WTC11 (cell line): ENCODE data around the gene CLMN. TPM values are rescaled to one million over a fixed set of nuclear protein-coding genes. Genes with fewer than 3 reads are reported as not detected.

Experiments
- ATAC-seq: fragments of 200-7000 bp; cut with Tn5 transposase; 2 replicates; pipeline ENCODE4 v1.10.0; 2021; ENCODE audit warnings: mild to moderate bottlenecking, moderate library complexity
- CTCF ChIA-PET: fragments of 300-600 bp; sonication (Branson Sonifier 250); formaldehyde crosslinking; loops from one replicate; lab custom pipeline; 2021; ENCODE audit warnings: antibody characterized with exemption; lab: Charles Lee
- POLR2A ChIA-PET: fragments of 350-600 bp; sonication (Branson Sonifier 250); formaldehyde crosslinking; loops from one replicate; lab custom pipeline; 2021; ENCODE audit warnings: antibody characterized with exemption; lab: Charles Lee
- DNase-seq: peaks from one replicate; pipeline ENCODE4 v3.0.0; 2021; ENCODE audit warnings: low spot score
- H3K27ac Mint-ChIP-seq: 2 replicates; pipeline ENCODE4 v1.8.0; 2021; ENCODE audit warnings: mixed read lengths
- H3K27me3 Mint-ChIP-seq: 2 replicates; pipeline ENCODE4 v1.8.0; 2021; ENCODE audit warnings: low read depth, mild to moderate bottlenecking, moderate library complexity, mixed read lengths
- H3K36me3 Mint-ChIP-seq: 2 replicates; pipeline ENCODE4 v1.8.0; 2021; ENCODE audit warnings: mixed read lengths
- H3K4me1 Mint-ChIP-seq: 2 replicates; pipeline ENCODE4 v1.8.0; 2022; ENCODE audit warnings: mixed read lengths
- H3K4me3 Mint-ChIP-seq: 2 replicates; pipeline ENCODE4 v1.8.0; 2021; ENCODE audit warnings: mild to moderate bottlenecking, moderate library complexity, mixed read lengths
- H3K9me3 Mint-ChIP-seq: 2 replicates; pipeline ENCODE4 v1.8.0; 2021; ENCODE audit warnings: mixed read lengths
- AFF4 ChIP-seq: sonication (generic); formaldehyde crosslinking; IDR thresholded peaks from 2 replicates; pipeline ENCODE4 v1.8.1; 2023; ENCODE audit warnings: mild to moderate bottlenecking, missing genetic modification reagents, borderline replicate concordance
- AR ChIP-seq: fragments of 250-450 bp; sonication (Bioruptor Pico); IDR thresholded peaks from 2 replicates; pipeline ENCODE4 v1.9.0; 2021; ENCODE audit warnings: mild to moderate bottlenecking
- CREM ChIP-seq: sonication (generic); formaldehyde crosslinking; IDR thresholded peaks from 2 replicates; pipeline ENCODE4 v1.8.1; 2022; ENCODE audit warnings: mild to moderate bottlenecking, missing genetic modification reagents, moderate library complexity
- ETV6 ChIP-seq: sonication (generic); formaldehyde crosslinking; IDR thresholded peaks from 2 replicates; pipeline ENCODE4 v1.8.1; 2022; ENCODE audit warnings: mild to moderate bottlenecking, missing genetic modification reagents
- FOXP4 ChIP-seq: sonication (generic); formaldehyde crosslinking; IDR thresholded peaks from 2 replicates; pipeline ENCODE4 v1.8.0; 2022; ENCODE audit warnings: mild to moderate bottlenecking, missing genetic modification reagents
- IRF2 ChIP-seq: sonication (generic); formaldehyde crosslinking; IDR thresholded peaks from 2 replicates; pipeline ENCODE4 v1.8.0; 2022; ENCODE audit warnings: low read depth, missing genetic modification reagents, borderline replicate concordance
- NR1H2 ChIP-seq: sonication (generic); formaldehyde crosslinking; IDR thresholded peaks from 2 replicates; pipeline ENCODE4 v1.9.0; 2021; ENCODE audit warnings: mild to moderate bottlenecking, moderate library complexity, missing genetic modification reagents
- PRRX2 ChIP-seq: fragments of 250-450 bp; sonication (Bioruptor Pico); IDR thresholded peaks from 2 replicates; pipeline ENCODE4 v1.8.0; 2021; ENCODE audit warnings: mild to moderate bottlenecking
- RORB ChIP-seq: fragments of 250-450 bp; sonication (Bioruptor Pico); IDR thresholded peaks from 2 replicates; pipeline ENCODE4 v1.9.0; 2021; ENCODE audit warnings: mild to moderate bottlenecking
- SMAD3 ChIP-seq: sonication (generic); formaldehyde crosslinking; IDR thresholded peaks from 2 replicates; pipeline ENCODE4 v1.8.0; 2022; ENCODE audit warnings: missing genetic modification reagents, mild to moderate bottlenecking, borderline replicate concordance
- SMAD4 ChIP-seq: sonication (generic); formaldehyde crosslinking; IDR thresholded peaks from 2 replicates; pipeline ENCODE4 v1.8.0; 2022; ENCODE audit warnings: mild to moderate bottlenecking, missing genetic modification reagents
- SP1 ChIP-seq: sonication (generic); formaldehyde crosslinking; conservative IDR thresholded peaks from 2 replicates; pipeline ENCODE4 v1.8.1; 2022; ENCODE audit warnings: missing genetic modification reagents
- ZNF263 ChIP-seq: sonication (generic); formaldehyde crosslinking; IDR thresholded peaks from 2 replicates; pipeline ENCODE4 v1.8.1; 2022; ENCODE audit warnings: low read depth, mild to moderate bottlenecking, moderate library complexity, missing genetic modification reagents
- ZNF317 ChIP-seq: sonication (generic); formaldehyde crosslinking; IDR thresholded peaks from 2 replicates; pipeline ENCODE4 v1.8.1; 2023; ENCODE audit warnings: low read depth, mild to moderate bottlenecking, moderate library complexity, missing genetic modification reagents, borderline replicate concordance
- ZNF425 ChIP-seq: fragments of 250-450 bp; sonication (Bioruptor Pico); conservative IDR thresholded peaks from 2 replicates; pipeline ENCODE4 v1.9.0; 2021; ENCODE audit warnings: mild to moderate bottlenecking
- ZNF532 ChIP-seq: fragments of 250-450 bp; sonication (Bioruptor Pico); IDR thresholded peaks from 2 replicates; pipeline ENCODE4 v1.9.0; 2021; ENCODE audit warnings: mild to moderate bottlenecking, borderline replicate concordance
- total RNA-seq: library from RNA; stranded (reverse); gene quantifications from 3 replicates; pipeline ENCODE4 v1.2.3, GENCODE V29; 2021

CLMN gene
- total RNA-seq, 1 experiment from 2014 or later, result 12.2 TPM

GRCh38 chr14:95252219-95252618 lies 67.5 kb downstream of the CLMN start:
- Mint-ChIP-seq H3K36me3 (no peaks in the 10 kb centered on the region), H3K27ac (no peak overlapping the region), H3K4me1 (peaks cover 53% of the 10 kb centered on the region), H3K9me3 (no peaks in the 10 kb centered on the region; the same call in 1 of the 2 replicates), H3K27me3 (peaks cover 2% of the 10 kb centered on the region), H3K4me3 (no peak overlapping the region)
- ATAC-seq (no peak), DNase-seq (no peak)
- TF ChIP-seq CREM (CRISPR knock-in tag), result no peak
- TF ChIP-seq PRRX2, result no peak
- TF ChIP-seq ZNF425 (CRISPR knock-in tag), result no peak
- no peak for TF ChIP-seq ZNF263 (CRISPR knock-in tag)
- no peak for TF ChIP-seq ZNF317 (CRISPR knock-in tag)
- TF ChIP-seq AFF4 (CRISPR knock-in tag), result no peak
- TF ChIP-seq ZNF532 (CRISPR knock-in tag), result no peak
- TF ChIP-seq NR1H2 (CRISPR knock-in tag), result no peak
- TF ChIP-seq RORB (CRISPR knock-in tag), result no peak
- TF ChIP-seq AR, result no peak
- TF ChIP-seq ETV6, result no peak
- no peak for TF ChIP-seq IRF2
- no peak for TF ChIP-seq FOXP4 (CRISPR knock-in tag)
- TF ChIP-seq SMAD3 (CRISPR knock-in tag), result no peak
- TF ChIP-seq SP1 (CRISPR knock-in tag), result no peak
- TF ChIP-seq SMAD4 (CRISPR knock-in tag), result no peak
- ChIA-PET POLR2A (no interaction called here), CTCF (no interaction called here)
